Endothelial cell of umbilical vein (primary cell): ENCODE measurements around the gene MT1F.

ENCODE experiments used
- CTCF ChIP-seq, 2 donors: IDR thresholded peaks; 1 replicate in 1 of 2; 2 replicates in 1 of 2; pipeline ENCODE4 v1.5.1; 2011; ENCODE audit warnings: low read length in 2 of 2, mild to moderate bottlenecking in 2 of 2, moderate library complexity in 2 of 2, control low read depth in 1 of 2, inconsistent platforms in 1 of 2, low read depth in 1 of 2; ENCODE audit not compliant: insufficient read depth in 1 of 2; ENCODE audit errors: extremely low read depth in 1 of 2
- FOS ChIP-seq: IDR thresholded peaks from 2 replicates; pipeline ENCODE4 v1.6.1; 2011; ENCODE audit warnings: mild to moderate bottlenecking, low read length, moderate library complexity, borderline replicate concordance; ENCODE audit not compliant: insufficient read depth
- GATA2 ChIP-seq: IDR thresholded peaks from 2 replicates; pipeline ENCODE4 v1.7.0; 2011; ENCODE audit warnings: low read depth, mild to moderate bottlenecking, moderate library complexity, mixed read lengths, low read length; ENCODE audit not compliant: insufficient read length, insufficient read depth
- MAX ChIP-seq: IDR thresholded peaks from 2 replicates; pipeline ENCODE4 v1.6.1; 2011; ENCODE audit not compliant: insufficient read depth, insufficient read length
- POLR2A ChIP-seq: IDR thresholded peaks from 2 replicates; pipeline ENCODE4 v1.6.1; 2012; ENCODE audit warnings: low read depth, mild to moderate bottlenecking, control low read depth, low read length

GRCh38 chr16:56670620-56670934 is 12.8 kb downstream of the MT1F start:
- TF ChIP-seq CTCF (IDR thresholded peaks at IDR 0.05; ENCODE audit: extremely low read depth in 1 of 2, insufficient read depth in 1 of 2, low read depth in 1 of 2, low read length in 2 of 2) (no peak), FOS (no peak), GATA2 (no peak), MAX (no peak), POLR2A (no peak)
